K562 (cell line): Measurements from ENCODE around the gene PIGB. TPM values are rescaled to one million over a fixed set of nuclear protein-coding genes. Genes with fewer than 3 reads are reported as not detected.

Experiments
- BMI1 ChIP-seq: fragments of 150-350 bp; IDR thresholded peaks from 2 replicates; pipeline ENCODE4 v1.6.1; 2014; ENCODE audit warnings: low read length
- BRCA1 ChIP-seq, 2 experiments: fragments of 450-650 bp in 1 of 2; sonication (generic) in 1 of 2; formaldehyde crosslinking in 1 of 2; IDR thresholded peaks; 2 replicates each; pipeline versions ENCODE4 v1.5.0 to v1.6.1; 2017 to 2020; ENCODE audit warnings: mild to moderate bottlenecking in 1 of 2, missing genetic modification reagents in 1 of 2
- BRD9 ChIP-seq: fragments of 450-650 bp; IDR thresholded peaks from 2 replicates; pipeline ENCODE4 v1.6.1; 2018; ENCODE audit warnings: low read depth; ENCODE audit not compliant: partially characterized antibody
- CBX1 ChIP-seq: sonication (generic); IDR thresholded peaks from 2 replicates; pipeline ENCODE4 v1.6.1; 2016; ENCODE audit warnings: antibody characterized with exemption, low read depth, mild to moderate bottlenecking
- CHCHD3 ChIP-seq: fragments of 250-450 bp; sonication (Bioruptor Pico); IDR thresholded peaks from 2 replicates; pipeline ENCODE4 v2.1.2; 2022; ENCODE audit warnings: mild to moderate bottlenecking
- MBD2 ChIP-seq: sonication (generic); IDR thresholded peaks from 2 replicates; pipeline ENCODE4 v1.6.1; 2016; ENCODE audit warnings: low read depth, borderline replicate concordance
- NKRF ChIP-seq: fragments of 450-650 bp; IDR thresholded peaks from 2 replicates; pipeline ENCODE4 v1.6.1; 2016; ENCODE audit warnings: borderline replicate concordance
- POLR2B ChIP-seq: fragments of 450-650 bp; IDR thresholded peaks from 2 replicates; pipeline ENCODE4 v1.6.1; 2018; ENCODE audit warnings: low read depth; ENCODE audit not compliant: partially characterized antibody
- PURB ChIP-seq: sonication (generic); formaldehyde crosslinking; IDR thresholded peaks from 2 replicates; pipeline ENCODE4 v1.9.0; 2021; ENCODE audit warnings: low read depth, mild to moderate bottlenecking, missing genetic modification reagents
- RFX1 ChIP-seq: fragments of 450-650 bp; IDR thresholded peaks from 2 replicates; pipeline ENCODE4 v1.6.1; 2016; ENCODE audit warnings: mild to moderate bottlenecking, moderate library complexity
- SMARCB1 ChIP-seq: IDR thresholded peaks from 2 replicates; pipeline ENCODE4 v1.6.1; 2011; ENCODE audit warnings: improper control_type of control experiment, low read depth; ENCODE audit not compliant: insufficient read length
- SP1 ChIP-seq: sonication (generic); formaldehyde crosslinking; IDR thresholded peaks from 2 replicates; pipeline ENCODE4 v1.8.1; 2022; ENCODE audit warnings: mild to moderate bottlenecking, missing genetic modification reagents
- SRF ChIP-seq, 2 experiments: fragments of 250-450, 450-650 bp in 1 of 2; sonication (Bioruptor Pico) in 1 of 2; sonication (generic) in 1 of 2; formaldehyde crosslinking; IDR thresholded peaks; 2 replicates each; pipeline versions ENCODE4 v1.5.0 to v1.5.1; 2020 to 2022; ENCODE audit warnings: mild to moderate bottlenecking in 1 of 2, missing genetic modification reagents in 1 of 2
- SUPT5H ChIP-seq: fragments of 450-650 bp; IDR thresholded peaks from 2 replicates; pipeline ENCODE4 v1.6.1; 2016
- THRB ChIP-seq: fragments of 450-650 bp; formaldehyde crosslinking; conservative IDR thresholded peaks from 2 replicates; pipeline ENCODE4 v1.4.0; 2022; ENCODE audit warnings: mild to moderate bottlenecking, missing genetic modification characterization
- ZBTB17 ChIP-seq: fragments of 450-650 bp; formaldehyde crosslinking; IDR thresholded peaks from 2 replicates; pipeline ENCODE4 v1.4.0; 2020; ENCODE audit warnings: mild to moderate bottlenecking
- ZNF584 ChIP-seq: fragments of 200-800 bp; sonication (Bioruptor generic); IDR thresholded peaks from 2 replicates; pipeline ENCODE4 v1.6.1; 2016; ENCODE audit warnings: low read depth, mild to moderate bottlenecking, missing genetic modification characterization, missing compliant biosample characterization
- polyA plus RNA-seq, 8 experiments: library from polyadenylated mRNA; depleted of rRNA in 4 of 8; stranded (reverse) in 5 of 8; unstranded in 3 of 8; fragments of >200 nt; fragmentation: Nextera tagmentation in 2 of 8; fragmentation: Illumina TruSeq in 1 of 8; extraction: Ambion mirVana in 2 of 8; extraction: Trizol in 1 of 8; gene quantifications; 2 replicates each; pipeline versions ENCODE4 v1.2.1 to v1.2.3, GENCODE V29; 2011 to 2014; ENCODE audit warnings: inconsistent platforms in 1 of 8, missing spikeins in 1 of 8
- total RNA-seq, 7 experiments: library from RNA; depleted of rRNA in 6 of 7; stranded (reverse); fragments of >200 nt in 6 of 7; fragmentation: Illumina TruSeq in 2 of 7; extraction: Trizol in 2 of 7; gene quantifications; 2 replicates each; pipeline versions ENCODE4 v1.2.1 to v1.2.3, GENCODE V29; 2011 to 2021; ENCODE audit warnings: low replicate concordance in 1 of 7
- TF ChIP-seq, protein P1 (sequence below), 2 experiments: fragments of 200-800 bp in 1 of 2; sonication (Bioruptor generic) in 1 of 2; sonication (generic) in 1 of 2; formaldehyde crosslinking in 1 of 2; IDR thresholded peaks in 1 of 2; conservative IDR thresholded peaks in 1 of 2; 2 replicates each; pipeline versions ENCODE4 v1.5.0 to v1.6.1; 2016 to 2020; ENCODE audit warnings: missing compliant biosample characterization in 1 of 2, missing genetic modification characterization in 1 of 2, missing genetic modification reagents in 1 of 2
- TF ChIP-seq, protein P2 (sequence below): fragments of 450-650 bp; IDR thresholded peaks from 2 replicates; pipeline ENCODE4 v1.6.1; 2016; ENCODE audit warnings: low read depth, mild to moderate bottlenecking, moderate library complexity
- TF ChIP-seq, protein P3 (sequence below): fragments of 450-650 bp; IDR thresholded peaks from 2 replicates; pipeline ENCODE4 v1.7.1; 2018; ENCODE audit warnings: mild to moderate bottlenecking, low read depth; ENCODE audit not compliant: partially characterized antibody

Gene PIGB
- total and polyA plus RNA-seq, 9 of the 15 experiments (the other 6 are each of a cell fraction or from before 2014, with no cell fraction given): 9.9 to 32.3 (median 18.2) TPM

DNA sequence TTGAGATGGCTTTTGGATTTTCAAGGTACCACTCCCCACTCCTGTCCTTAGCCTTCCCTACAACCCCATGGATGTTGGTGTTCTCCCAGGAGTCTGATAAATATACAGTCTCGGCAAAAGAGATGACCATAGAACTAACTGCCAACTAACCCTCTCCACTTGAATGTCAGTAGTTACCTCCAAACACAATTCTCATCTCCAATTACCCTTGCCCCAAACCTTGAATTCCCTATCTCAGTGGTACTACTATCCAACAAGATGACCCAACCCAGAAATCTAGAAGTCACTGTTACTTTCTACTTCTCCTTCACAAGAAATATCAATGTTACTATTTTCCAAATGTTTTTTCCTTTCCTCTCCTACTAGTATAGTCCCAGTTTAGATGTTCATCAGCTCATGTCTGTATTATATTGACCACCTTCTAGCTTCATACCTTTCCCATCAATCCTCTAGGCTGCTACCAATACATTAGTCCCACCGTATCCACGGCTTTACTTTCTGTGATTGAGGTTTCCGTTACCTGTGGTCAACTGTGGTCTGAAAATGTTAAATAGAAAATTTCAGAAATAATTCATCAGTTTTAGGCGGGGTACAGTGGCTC, 38.1 kb downstream of the PIGB start (continued):
- TF ChIP-seq MBD2 (no peak), PURB (CRISPR knock-in tag) (no peak), BRCA1 (IDR thresholded peaks at IDR 0.05) (no peak), BRCA1 (CRISPR knock-in tag; IDR thresholded peaks at IDR 0.05) (no peak), NKRF (no peak), BRD9 (no peak), CBX1 (no peak), CHCHD3 (CRISPR knock-in tag) (no peak), SUPT5H (0 out of 2 replicates have a peak, but pooled peaks have one; percentile 23), BMI1 (no peak), ZBTB17 (CRISPR knock-in tag) (no peak), SP1 (CRISPR knock-in tag) (no peak), POLR2B (peak; percentile 53), SMARCB1 (no peak), SRF (CRISPR knock-in tag; IDR thresholded peaks at IDR 0.05) (no peak), ZNF584 (CRISPR knock-in tag) (no peak), RFX1 (no peak), THRB (peak; percentile 26; the same call in 1 of the 2 replicates)
- TF ChIP-seq, protein P1, sequence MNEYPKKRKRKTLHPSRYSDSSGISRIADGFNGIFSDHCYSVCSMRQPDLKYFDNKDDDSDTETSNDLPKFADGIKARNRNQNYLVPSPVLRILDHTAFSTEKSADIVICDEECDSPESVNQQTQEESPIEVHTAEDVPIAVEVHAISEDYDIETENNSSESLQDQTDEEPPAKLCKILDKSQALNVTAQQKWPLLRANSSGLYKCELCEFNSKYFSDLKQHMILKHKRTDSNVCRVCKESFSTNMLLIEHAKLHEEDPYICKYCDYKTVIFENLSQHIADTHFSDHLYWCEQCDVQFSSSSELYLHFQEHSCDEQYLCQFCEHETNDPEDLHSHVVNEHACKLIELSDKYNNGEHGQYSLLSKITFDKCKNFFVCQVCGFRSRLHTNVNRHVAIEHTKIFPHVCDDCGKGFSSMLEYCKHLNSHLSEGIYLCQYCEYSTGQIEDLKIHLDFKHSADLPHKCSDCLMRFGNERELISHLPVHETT (CRISPR knock-in tag; conservative IDR thresholded peaks at IDR 0.05 in 1 of 2, IDR thresholded peaks at IDR 0.05 in 1 of 2): no peak
- TF ChIP-seq, protein P2, sequence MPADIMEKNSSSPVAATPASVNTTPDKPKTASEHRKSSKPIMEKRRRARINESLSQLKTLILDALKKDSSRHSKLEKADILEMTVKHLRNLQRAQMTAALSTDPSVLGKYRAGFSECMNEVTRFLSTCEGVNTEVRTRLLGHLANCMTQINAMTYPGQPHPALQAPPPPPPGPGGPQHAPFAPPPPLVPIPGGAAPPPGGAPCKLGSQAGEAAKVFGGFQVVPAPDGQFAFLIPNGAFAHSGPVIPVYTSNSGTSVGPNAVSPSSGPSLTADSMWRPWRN: no peak
- TF ChIP-seq, protein P3, sequence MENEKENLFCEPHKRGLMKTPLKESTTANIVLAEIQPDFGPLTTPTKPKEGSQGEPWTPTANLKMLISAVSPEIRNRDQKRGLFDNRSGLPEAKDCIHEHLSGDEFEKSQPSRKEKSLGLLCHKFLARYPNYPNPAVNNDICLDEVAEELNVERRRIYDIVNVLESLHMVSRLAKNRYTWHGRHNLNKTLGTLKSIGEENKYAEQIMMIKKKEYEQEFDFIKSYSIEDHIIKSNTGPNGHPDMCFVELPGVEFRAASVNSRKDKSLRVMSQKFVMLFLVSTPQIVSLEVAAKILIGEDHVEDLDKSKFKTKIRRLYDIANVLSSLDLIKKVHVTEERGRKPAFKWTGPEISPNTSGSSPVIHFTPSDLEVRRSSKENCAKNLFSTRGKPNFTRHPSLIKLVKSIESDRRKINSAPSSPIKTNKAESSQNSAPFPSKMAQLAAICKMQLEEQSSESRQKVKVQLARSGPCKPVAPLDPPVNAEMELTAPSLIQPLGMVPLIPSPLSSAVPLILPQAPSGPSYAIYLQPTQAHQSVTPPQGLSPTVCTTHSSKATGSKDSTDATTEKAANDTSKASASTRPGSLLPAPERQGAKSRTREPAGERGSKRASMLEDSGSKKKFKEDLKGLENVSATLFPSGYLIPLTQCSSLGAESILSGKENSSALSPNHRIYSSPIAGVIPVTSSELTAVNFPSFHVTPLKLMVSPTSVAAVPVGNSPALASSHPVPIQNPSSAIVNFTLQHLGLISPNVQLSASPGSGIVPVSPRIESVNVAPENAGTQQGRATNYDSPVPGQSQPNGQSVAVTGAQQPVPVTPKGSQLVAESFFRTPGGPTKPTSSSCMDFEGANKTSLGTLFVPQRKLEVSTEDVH: peak; percentile 41
